Measurements from ENCODE around the gene CST8. TPM values are rescaled to one million over a fixed set of nuclear protein-coding genes. Genes with fewer than 3 reads are reported as not detected.

The CST8 gene
- total and polyA plus RNA-seq, 2 of the 4 experiments (the other 2 are of a cell fraction): not detected

GRCh38 chr20:23520185-23520584, 29.3 kb downstream of the CST8 start:
- Histone ChIP-seq H3K18ac (ENCODE audit: low read depth, low read length) (no peak overlapping the region), H4K20me1 (ENCODE audit: insufficient read depth, low read length) (no peaks in the 10 kb centered on the region), H3K4ac (ENCODE audit: low read depth, low read length) (no peak overlapping the region), H2AFZ (replicated peaks; ENCODE audit: low read length, poor library complexity) (no peak overlapping the region), H3K79me1 (ENCODE audit: low read depth in 1 of 2, low read length in 2 of 2) (no peaks in the 10 kb centered on the region), H2BK120ac (ENCODE audit: low read depth, low read length) (no peak overlapping the region), H3K27ac (ENCODE audit: insufficient read depth, low read length) (no peak overlapping the region), H2AK5ac (ENCODE audit: low read depth, low read length) (no peak overlapping the region), H3K9ac (ENCODE audit: low read depth, low read length) (no peak overlapping the region), H3K4me3 (ENCODE audit: insufficient read depth, low read depth, low read length) (no peak overlapping the region), H3K36me3 (ENCODE audit: control insufficient read depth, insufficient read depth, low read length) (no peaks in the 10 kb centered on the region), H3K56ac (ENCODE audit: extremely low read depth, insufficient read depth, low read length) (no peak overlapping the region), H2BK20ac (ENCODE audit: low read depth, low read length) (no peak overlapping the region), H3K4me1 (ENCODE audit: control insufficient read depth, insufficient read depth, low read length) (no peaks in the 10 kb centered on the region), H2BK5ac (ENCODE audit: low read depth, low read length, poor library complexity, severe bottlenecking) (no peak overlapping the region), H3K4me2 (ENCODE audit: low read depth, low read length) (no peak overlapping the region), H3K14ac (replicated peaks; ENCODE audit: low read depth, low read length) (no peak overlapping the region), H2AK9ac (replicated peaks; ENCODE audit: low read depth, low read length, poor library complexity) (no peak overlapping the region), H4K91ac (ENCODE audit: insufficient read depth, low read depth, low read length) (no peak overlapping the region), H4K5ac (ENCODE audit: low read depth, low read length) (no peak overlapping the region), H3K23ac (ENCODE audit: low read depth, low read length) (no peak overlapping the region), H4K8ac (ENCODE audit: low read depth in 2 of 2, low read length in 2 of 2) (no peak overlapping the region), H3K9me1 (ENCODE audit: insufficient read depth, low read length) (no peaks in the 10 kb centered on the region), H3K27me3 (ENCODE audit: control insufficient read depth, insufficient read depth, low read length) (no peaks in the 10 kb centered on the region), H3K9me3 (ENCODE audit: control insufficient read depth, insufficient read depth, low read length) (no peaks in the 10 kb centered on the region; the same call in 1 of the 2 replicates), H2BK15ac (ENCODE audit: low read depth, low read length) (no peak overlapping the region)
- ChIA-PET CTCF (no interaction called here), POLR2A (ENCODE audit: unreplicated experiment) (no interaction called here)
- ATAC-seq (ENCODE audit: low read depth) (no peak), DNase-seq (no peak)
- TF ChIP-seq RAD21 (IDR thresholded peaks at IDR 0.05; ENCODE audit: low read length) (no peak), CHD1 (IDR thresholded peaks at IDR 0.05; ENCODE audit: low read depth, low read length) (no peak), POLR2A (IDR thresholded peaks at IDR 0.05; ENCODE audit: low read depth, low read length) (no peak), MXI1 (IDR thresholded peaks at IDR 0.05; ENCODE audit: borderline replicate concordance, low read depth, low read length) (no peak), RCOR1 (IDR thresholded peaks at IDR 0.05; ENCODE audit: insufficient replicate concordance, low read length) (no peak), SMC3 (IDR thresholded peaks at IDR 0.05; ENCODE audit: low read depth, low read length) (no peak), CTCF (conservative IDR thresholded peaks at IDR 0.05; ENCODE audit: low read depth, low read length) (no peak), ELK1 (IDR thresholded peaks at IDR 0.05; ENCODE audit: borderline replicate concordance, low read depth, low read length) (no peak), USF2 (IDR thresholded peaks at IDR 0.05; ENCODE audit: low read depth, low read length) (no peak), FOS (IDR thresholded peaks at IDR 0.05; ENCODE audit: low read depth, low read length) (no peak), MAFK (IDR thresholded peaks at IDR 0.05; ENCODE audit: low read depth, low read length) (no peak), MAZ (IDR thresholded peaks at IDR 0.05; ENCODE audit: borderline replicate concordance, low read depth, low read length) (no peak), NFE2L2 (IDR thresholded peaks at IDR 0.05; ENCODE audit: low read depth, low read length) (no peak), BHLHE40 (IDR thresholded peaks at IDR 0.05; ENCODE audit: low read depth, low read length) (no peak), RFX5 (IDR thresholded peaks at IDR 0.05; ENCODE audit: low read depth, low read length) (no peak)
- dilution Hi-C loops (cut with HindIII; ENCODE audit: low sequenced_read_pairs, unreplicated experiment) (no loop called here), intact Hi-C loops (cut with micrococcal nuclease) (no loop called here), in situ Hi-C loops (cut with MboI; ENCODE audit: low sequenced_read_pairs) (no loop called here)
- WGBS, 2 experiments (ENCODE audit: extremely low coverage in 2 of 2, insufficient read length in 1 of 2): no CpG with 5 or more reads among the region's 2 CpGs
- no TSS peak for BruUV-seq (replicated peaks)
